Liver (tissue), 9 donors: ENCODE data around the gene CIC. TPM values are rescaled to one million over a fixed set of nuclear protein-coding genes. Genes with fewer than 3 reads are reported as not detected.
A peak's percentile ranks its signal among the peaks of the same experiment; 100 is the strongest.

Source experiments
- DNase-seq: peaks from one replicate; pipeline ENCODE4 v3.0.0-alpha.2; 2017; ENCODE audit warnings: low spot score
- H3K27ac ChIP-seq, 2 donors: one replicate each; pipeline ENCODE4 v1.7.0; 2013; ENCODE audit warnings: inconsistent platforms in 2 of 2, low read length in 2 of 2, control low read depth in 1 of 2, low read depth in 1 of 2, mild to moderate bottlenecking in 1 of 2
- H3K27me3 ChIP-seq, 4 donors: one replicate each; pipeline versions ENCODE4 v1.6.1 to v1.7.0; 2013; ENCODE audit warnings: low read length in 3 of 4, inconsistent platforms in 1 of 4, mild to moderate bottlenecking in 1 of 4, moderate library complexity in 1 of 4; ENCODE audit not compliant: control insufficient read depth in 4 of 4, insufficient read depth in 4 of 4
- H3K36me3 ChIP-seq, 4 donors: one replicate each; pipeline versions ENCODE4 v1.6.1 to v1.7.0; 2013; ENCODE audit warnings: low read length in 3 of 4, mild to moderate bottlenecking in 3 of 4, low read depth in 1 of 4, moderate library complexity in 1 of 4; ENCODE audit not compliant: control insufficient read depth in 4 of 4, insufficient read depth in 3 of 4
- H3K4me1 ChIP-seq, 4 donors: one replicate each; pipeline versions ENCODE4 v1.6.1 to v1.7.0; 2013; ENCODE audit warnings: low read length in 3 of 4, mild to moderate bottlenecking in 3 of 4, moderate library complexity in 1 of 4; ENCODE audit not compliant: control insufficient read depth in 4 of 4, insufficient read depth in 4 of 4
- H3K4me3 ChIP-seq, 3 donors: one replicate each; pipeline versions ENCODE4 v1.6.1 to v1.7.0; 2013; ENCODE audit warnings: low read length in 3 of 3, control low read depth in 1 of 3, low read depth in 1 of 3, mild to moderate bottlenecking in 1 of 3
- H3K9ac ChIP-seq, 2 donors: one replicate each; pipeline ENCODE4 v1.7.0; 2013; ENCODE audit warnings: low read length in 2 of 2, mild to moderate bottlenecking in 2 of 2, moderate library complexity in 2 of 2, control low read depth in 1 of 2, low read depth in 1 of 2
- H3K9me3 ChIP-seq, 4 donors: one replicate each; pipeline versions ENCODE4 v1.6.1 to v1.7.0; 2013; ENCODE audit warnings: low read length in 3 of 4; ENCODE audit not compliant: control insufficient read depth in 4 of 4
- ATF3 ChIP-seq: IDR thresholded peaks from 2 replicates; pipeline ENCODE4 v1.6.1; 2016; ENCODE audit warnings: antibody characterized with exemption
- EGR1 ChIP-seq, 2 donors: IDR thresholded peaks; 2 replicates each; pipeline ENCODE4 v1.6.1; 2016 to 2018; ENCODE audit warnings: antibody characterized with exemption in 2 of 2, low read depth in 2 of 2
- FOXA2 ChIP-seq: IDR thresholded peaks from 2 replicates; pipeline ENCODE4 v1.6.1; 2016; ENCODE audit warnings: antibody characterized with exemption
- GABPA ChIP-seq, 2 donors: IDR thresholded peaks in 1 of 2; conservative IDR thresholded peaks in 1 of 2; 2 replicates each; pipeline ENCODE4 v1.6.1; 2016; ENCODE audit warnings: antibody characterized with exemption in 2 of 2, mild to moderate bottlenecking in 1 of 2, moderate library complexity in 1 of 2
- HNF4A ChIP-seq, 2 donors: conservative IDR thresholded peaks; 2 replicates each; pipeline ENCODE4 v1.6.1; 2016; ENCODE audit warnings: antibody characterized with exemption in 2 of 2, mild to moderate bottlenecking in 2 of 2
- HNF4G ChIP-seq: IDR thresholded peaks from 2 replicates; pipeline ENCODE4 v1.6.1; 2016; ENCODE audit warnings: antibody characterized with exemption
- JUND ChIP-seq, 2 donors: IDR thresholded peaks; 2 replicates each; pipeline ENCODE4 v1.6.1; 2016; ENCODE audit warnings: antibody characterized with exemption in 2 of 2
- NR2F2 ChIP-seq: IDR thresholded peaks from 2 replicates; pipeline ENCODE4 v1.6.1; 2016; ENCODE audit warnings: antibody characterized with exemption
- RAD21 ChIP-seq, 2 donors: IDR thresholded peaks; 2 replicates each; pipeline ENCODE4 v1.6.1; 2016; ENCODE audit warnings: antibody characterized with exemption in 2 of 2, mild to moderate bottlenecking in 2 of 2
- RXRA ChIP-seq, 2 donors: IDR thresholded peaks; 2 replicates each; pipeline ENCODE4 v1.6.1; 2017 to 2018; ENCODE audit warnings: antibody characterized with exemption in 2 of 2, mild to moderate bottlenecking in 1 of 2
- SP1 ChIP-seq: IDR thresholded peaks from 2 replicates; pipeline ENCODE4 v1.6.1; 2018; ENCODE audit warnings: antibody characterized with exemption, mild to moderate bottlenecking
- TAF1 ChIP-seq: conservative IDR thresholded peaks from 2 replicates; pipeline ENCODE4 v1.6.1; 2016; ENCODE audit warnings: antibody characterized with exemption, mild to moderate bottlenecking
- YY1 ChIP-seq: IDR thresholded peaks from 2 replicates; pipeline ENCODE4 v1.6.1; 2016; ENCODE audit warnings: antibody characterized with exemption, mild to moderate bottlenecking
- WGBS: extraction: QIAGEN DNeasy Blood & Tissue Kit; methylation state at CpG from one replicate; pipeline ENCODE4 v1.1.7; 2013; 5-methylcytosine and 5-hydroxymethylcytosine counted together
- polyA plus RNA-seq, 2 donors: library from polyadenylated mRNA; stranded (reverse) in 1 of 2; unstranded in 1 of 2; fragments of 200-250 nt in 1 of 2; fragments of >200 nt in 1 of 2; fragmentation: Nextera tagmentation in 1 of 2; extraction: Ambion mirVana in 1 of 2; gene quantifications; one replicate each; pipeline versions ENCODE4 v1.2.1 to v1.2.3, GENCODE V29; 2013 to 2015
- total RNA-seq, 2 donors: library from RNA; depleted of rRNA; stranded (reverse); fragments of >200 nt; gene quantifications; one replicate each; pipeline ENCODE4 v1.2.3, GENCODE V29; 2014
- TF ChIP-seq, protein P1 (sequence below): IDR thresholded peaks from 2 replicates; pipeline ENCODE4 v1.6.1; 2016; ENCODE audit warnings: antibody characterized with exemption, mild to moderate bottlenecking
- TF ChIP-seq, protein P2 (sequence below): fragments of 150-350 bp; IDR thresholded peaks from 2 replicates; pipeline ENCODE4 v1.5.1; 2017; ENCODE audit warnings: improper control_type of control experiment, low read depth, low read length; ENCODE audit not compliant: missing input control
- TF ChIP-seq, protein P3 (sequence below): IDR thresholded peaks from 2 replicates; pipeline ENCODE4 v1.6.1; 2016; ENCODE audit warnings: antibody characterized with exemption
- donor health status: healthy.
- donor health status: healthy.
- donor health status: healthy.
- donor health status: healthy.
- donor health status: healthy.

The CIC gene
- total and polyA plus RNA-seq, 4 donors = 5.6 to 21.3 (median 17.2) TPM

DNA sequence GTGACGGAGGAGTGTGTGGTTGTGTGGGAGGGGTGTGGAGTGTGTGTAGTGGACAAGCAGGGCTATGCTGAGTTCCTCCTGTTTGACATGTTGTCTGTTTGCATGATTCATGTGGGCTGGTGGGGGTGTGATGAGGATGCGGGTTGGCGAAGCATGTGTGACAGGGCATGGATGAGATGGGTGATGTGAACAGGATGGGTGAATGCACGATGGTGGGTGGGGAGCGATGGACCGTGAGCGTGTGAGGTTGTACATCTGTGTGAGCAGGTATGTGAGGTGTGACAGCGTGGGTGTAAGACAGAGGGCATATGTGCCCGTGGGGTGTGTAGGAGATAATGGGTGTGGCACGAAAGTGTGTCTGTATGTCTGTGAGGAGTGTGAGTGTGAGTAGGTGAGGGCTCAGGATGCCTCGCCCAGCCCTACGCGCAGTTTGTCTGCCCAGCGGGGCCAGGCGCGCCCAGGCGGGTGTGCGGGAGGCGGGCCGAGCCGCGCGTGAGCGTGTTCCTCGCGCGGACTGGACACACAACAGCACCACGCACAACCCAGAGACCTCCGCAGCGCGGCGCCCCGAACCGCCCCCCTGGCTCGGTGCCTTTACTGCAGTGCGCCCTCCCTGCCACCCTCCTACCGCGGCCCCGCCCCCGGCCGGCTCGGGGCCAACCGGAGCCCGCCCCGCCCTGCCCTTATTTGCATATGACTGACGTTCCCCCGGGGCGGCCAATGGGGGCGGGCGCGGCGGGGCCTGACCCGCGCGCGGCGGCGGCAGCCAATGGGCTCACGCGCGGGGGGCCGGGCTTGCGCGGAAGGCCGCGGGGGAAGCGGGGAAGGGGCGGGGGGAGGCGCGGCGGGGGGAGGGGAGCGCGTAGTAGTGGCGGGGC is 14.4 kb downstream of the CIC start:
- Histone ChIP-seq H3K36me3 (peaks cover 7 to 16% (median 10%) of the 10 kb centered on the region in 4 donors), H3K9ac (peak overlapping the region in 1 of 2 donors; percentile 69), H3K27me3 (no peaks in the 10 kb centered on the region), H3K27ac (peak overlapping the region; percentile 91 to 98), H3K4me1 (peaks cover 18 to 63% (median 41%) of the 10 kb centered on the region in 4 donors), H3K4me3 (peak overlapping the region in 2 of 3 donors; percentile 69 to 73), H3K9me3 (no peaks in the 10 kb centered on the region)
- 4% methylated on average over 74 of the region's 74 CpGs for WGBS
- TF ChIP-seq RAD21 (IDR thresholded peaks at IDR 0.05) (no peak), NR2F2 (no peak), JUND (IDR thresholded peaks at IDR 0.05) (no peak)
- peak; percentile 96 for DNase-seq

GRCh38 chr19:42284066-42284501 is 15.0 kb downstream of the CIC start:
- WGBS = under 1% methylated on average over 76 of the region's 76 CpGs
- no peak overlapping the region for H3K9ac ChIP-seq
- DNase-seq = peak; percentile 81
- TF ChIP-seq, protein P1, sequence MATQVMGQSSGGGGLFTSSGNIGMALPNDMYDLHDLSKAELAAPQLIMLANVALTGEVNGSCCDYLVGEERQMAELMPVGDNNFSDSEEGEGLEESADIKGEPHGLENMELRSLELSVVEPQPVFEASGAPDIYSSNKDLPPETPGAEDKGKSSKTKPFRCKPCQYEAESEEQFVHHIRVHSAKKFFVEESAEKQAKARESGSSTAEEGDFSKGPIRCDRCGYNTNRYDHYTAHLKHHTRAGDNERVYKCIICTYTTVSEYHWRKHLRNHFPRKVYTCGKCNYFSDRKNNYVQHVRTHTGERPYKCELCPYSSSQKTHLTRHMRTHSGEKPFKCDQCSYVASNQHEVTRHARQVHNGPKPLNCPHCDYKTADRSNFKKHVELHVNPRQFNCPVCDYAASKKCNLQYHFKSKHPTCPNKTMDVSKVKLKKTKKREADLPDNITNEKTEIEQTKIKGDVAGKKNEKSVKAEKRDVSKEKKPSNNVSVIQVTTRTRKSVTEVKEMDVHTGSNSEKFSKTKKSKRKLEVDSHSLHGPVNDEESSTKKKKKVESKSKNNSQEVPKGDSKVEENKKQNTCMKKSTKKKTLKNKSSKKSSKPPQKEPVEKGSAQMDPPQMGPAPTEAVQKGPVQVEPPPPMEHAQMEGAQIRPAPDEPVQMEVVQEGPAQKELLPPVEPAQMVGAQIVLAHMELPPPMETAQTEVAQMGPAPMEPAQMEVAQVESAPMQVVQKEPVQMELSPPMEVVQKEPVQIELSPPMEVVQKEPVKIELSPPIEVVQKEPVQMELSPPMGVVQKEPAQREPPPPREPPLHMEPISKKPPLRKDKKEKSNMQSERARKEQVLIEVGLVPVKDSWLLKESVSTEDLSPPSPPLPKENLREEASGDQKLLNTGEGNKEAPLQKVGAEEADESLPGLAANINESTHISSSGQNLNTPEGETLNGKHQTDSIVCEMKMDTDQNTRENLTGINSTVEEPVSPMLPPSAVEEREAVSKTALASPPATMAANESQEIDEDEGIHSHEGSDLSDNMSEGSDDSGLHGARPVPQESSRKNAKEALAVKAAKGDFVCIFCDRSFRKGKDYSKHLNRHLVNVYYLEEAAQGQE = no peak
- TF ChIP-seq NR2F2 = no peak
- TF ChIP-seq, protein P2, sequence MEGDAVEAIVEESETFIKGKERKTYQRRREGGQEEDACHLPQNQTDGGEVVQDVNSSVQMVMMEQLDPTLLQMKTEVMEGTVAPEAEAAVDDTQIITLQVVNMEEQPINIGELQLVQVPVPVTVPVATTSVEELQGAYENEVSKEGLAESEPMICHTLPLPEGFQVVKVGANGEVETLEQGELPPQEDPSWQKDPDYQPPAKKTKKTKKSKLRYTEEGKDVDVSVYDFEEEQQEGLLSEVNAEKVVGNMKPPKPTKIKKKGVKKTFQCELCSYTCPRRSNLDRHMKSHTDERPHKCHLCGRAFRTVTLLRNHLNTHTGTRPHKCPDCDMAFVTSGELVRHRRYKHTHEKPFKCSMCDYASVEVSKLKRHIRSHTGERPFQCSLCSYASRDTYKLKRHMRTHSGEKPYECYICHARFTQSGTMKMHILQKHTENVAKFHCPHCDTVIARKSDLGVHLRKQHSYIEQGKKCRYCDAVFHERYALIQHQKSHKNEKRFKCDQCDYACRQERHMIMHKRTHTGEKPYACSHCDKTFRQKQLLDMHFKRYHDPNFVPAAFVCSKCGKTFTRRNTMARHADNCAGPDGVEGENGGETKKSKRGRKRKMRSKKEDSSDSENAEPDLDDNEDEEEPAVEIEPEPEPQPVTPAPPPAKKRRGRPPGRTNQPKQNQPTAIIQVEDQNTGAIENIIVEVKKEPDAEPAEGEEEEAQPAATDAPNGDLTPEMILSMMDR = no peak
- no peak for TF ChIP-seq TAF1
- no peak for TF ChIP-seq EGR1 (IDR thresholded peaks at IDR 0.05; ENCODE audit: low read depth in 2 of 2)
- TF ChIP-seq HNF4G = no peak
- no peak for TF ChIP-seq FOXA2
- no peak for TF ChIP-seq RAD21 (IDR thresholded peaks at IDR 0.05)
- no peak for TF ChIP-seq ATF3
- TF ChIP-seq GABPA (IDR thresholded peaks at IDR 0.05 in 1 of 2, conservative IDR thresholded peaks at IDR 0.05 in 1 of 2) = no peak
- TF ChIP-seq RXRA (IDR thresholded peaks at IDR 0.05) = no peak
- no peak for TF ChIP-seq YY1
- TF ChIP-seq, protein P3, sequence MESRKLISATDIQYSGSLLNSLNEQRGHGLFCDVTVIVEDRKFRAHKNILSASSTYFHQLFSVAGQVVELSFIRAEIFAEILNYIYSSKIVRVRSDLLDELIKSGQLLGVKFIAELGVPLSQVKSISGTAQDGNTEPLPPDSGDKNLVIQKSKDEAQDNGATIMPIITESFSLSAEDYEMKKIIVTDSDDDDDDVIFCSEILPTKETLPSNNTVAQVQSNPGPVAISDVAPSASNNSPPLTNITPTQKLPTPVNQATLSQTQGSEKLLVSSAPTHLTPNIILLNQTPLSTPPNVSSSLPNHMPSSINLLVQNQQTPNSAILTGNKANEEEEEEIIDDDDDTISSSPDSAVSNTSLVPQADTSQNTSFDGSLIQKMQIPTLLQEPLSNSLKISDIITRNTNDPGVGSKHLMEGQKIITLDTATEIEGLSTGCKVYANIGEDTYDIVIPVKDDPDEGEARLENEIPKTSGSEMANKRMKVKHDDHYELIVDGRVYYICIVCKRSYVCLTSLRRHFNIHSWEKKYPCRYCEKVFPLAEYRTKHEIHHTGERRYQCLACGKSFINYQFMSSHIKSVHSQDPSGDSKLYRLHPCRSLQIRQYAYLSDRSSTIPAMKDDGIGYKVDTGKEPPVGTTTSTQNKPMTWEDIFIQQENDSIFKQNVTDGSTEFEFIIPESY = no peak
- no peak for TF ChIP-seq SP1
- no peak for TF ChIP-seq JUND (IDR thresholded peaks at IDR 0.05)
- no peak for TF ChIP-seq HNF4A (conservative IDR thresholded peaks at IDR 0.05)
- peaks cover 9 to 22% (median 15%) of the 10 kb centered on the region in 4 donors for H3K36me3 ChIP-seq
- no peaks in the 10 kb centered on the region for H3K9me3 ChIP-seq
- peak overlapping the region in 1 of 2 donors; percentile 52 for H3K27ac ChIP-seq
- H3K4me3 ChIP-seq = peak overlapping the region in 1 of 3 donors; percentile 73
- H3K4me1 ChIP-seq = peaks cover 12 to 56% (median 35%) of the 10 kb centered on the region in 4 donors
- H3K27me3 ChIP-seq = no peaks in the 10 kb centered on the region
